GM21423 (cell line): ENCODE results near the gene FRYL.
A peak's percentile ranks its signal among the peaks of the same experiment; 100 is the strongest.

Experiments
- ATAC-seq: cut with Tn5 transposase; IDR thresholded peaks from one replicate; pipeline ENCODE4 v1.9.1; 2021; ENCODE audit warnings: mild to moderate bottlenecking, moderate library complexity; ENCODE audit not compliant: unreplicated experiment

The FRYL gene

GRCh38 chr4:48634688-48635308, 145.3 kb downstream of the FRYL start:
- ATAC-seq: no peak

GRCh38 chr4:48633657-48634056, 146.4 kb downstream of the FRYL start:
- ATAC-seq: no peak

- ATAC-seq: no peak
These were observed 150.6 kb downstream of the FRYL start for GRCh38 chr4:48629458-48629857.

GRCh38 chr4:48623182-48623780, 156.8 kb downstream of the FRYL start:
- no peak for ATAC-seq

- no peak for ATAC-seq
These were observed 159.2 kb downstream of the FRYL start for GRCh38 chr4:48620831-48621230.

GRCh38 chr4:48620093-48620492, 160.0 kb downstream of the FRYL start:
- no peak for ATAC-seq

- no peak for ATAC-seq
These were observed 175.6 kb downstream of the FRYL start for GRCh38 chr4:48604527-48604926.

- ATAC-seq: no peak
These were observed 176.0 kb downstream of the FRYL start for GRCh38 chr4:48604041-48604440.

GRCh38 chr4:48603366-48604003, 176.6 kb downstream of the FRYL start:
- no peak for ATAC-seq

- ATAC-seq: no peak
These were observed 177.3 kb downstream of the FRYL start for GRCh38 chr4:48602763-48603162.

GRCh38 chr4:48602222-48602621, 177.9 kb downstream of the FRYL start:
- ATAC-seq: no peak

- no peak for ATAC-seq
These were observed 183.7 kb downstream of the FRYL start for GRCh38 chr4:48596336-48596735.

- no peak for ATAC-seq
These were observed 185.9 kb downstream of the FRYL start for GRCh38 chr4:48594180-48594579.

- no peak for ATAC-seq
These were observed 188.7 kb downstream of the FRYL start for GRCh38 chr4:48591372-48591771.

- ATAC-seq: no peak
These were observed 189.2 kb downstream of the FRYL start for GRCh38 chr4:48590884-48591283.

GRCh38 chr4:48589098-48589445, 191.0 kb downstream of the FRYL start:
- no peak for ATAC-seq

GRCh38 chr4:48588230-48589097, 191.6 kb downstream of the FRYL start:
- ATAC-seq: no peak

- no peak for ATAC-seq
These were observed 194.7 kb downstream of the FRYL start for GRCh38 chr4:48585401-48585800.

GRCh38 chr4:48578132-48578968, 201.7 kb downstream of the FRYL start:
- ATAC-seq: peak; percentile 87

GRCh38 chr4:48575964-48576363, 204.1 kb downstream of the FRYL start:
- no peak for ATAC-seq

GRCh38 chr4:48571471-48571870, 208.6 kb downstream of the FRYL start:
- ATAC-seq: no peak
